Measurements from ENCODE around the gene ENGASE.

- TF ChIP-seq CTCF (IDR thresholded peaks at IDR 0.05; ENCODE audit: insufficient read depth, low read length, poor library complexity, severe bottlenecking) (no peak), EZH2phosphoT487 (conservative IDR thresholded peaks at IDR 0.05; ENCODE audit: low read length) (no peak)
Measured at GRCh38 chr17:79089720-79090442, 15.3 kb downstream of the ENGASE start.

Measured in SU-DHL-6 (cell line).